Body of pancreas (tissue), 4 donors: ENCODE measurements around the gene TACC2. TPM values are rescaled to one million over a fixed set of nuclear protein-coding genes. Genes with fewer than 3 reads are reported as not detected.
A peak's percentile ranks its signal among the peaks of the same experiment; 100 is the strongest.

Experiments used
- ATAC-seq: fragments of 150-250 bp; one replicate; pipeline ENCODE4 v1.9.1; 2016
- DNase-seq, 4 donors: peaks; one replicate each; pipeline ENCODE4 v3.0.0-alpha.2; 2019
- H3K27ac ChIP-seq, 4 donors: fragments of 200-600 bp; sonication (generic); 1 replicate in 3 of 4; 2 replicates in 1 of 4; pipeline versions ENCODE4 v1.5.1 to v1.6.1; 2016 to 2019; ENCODE audit warnings: mild to moderate bottlenecking in 1 of 4, mixed read lengths in 1 of 4, moderate library complexity in 1 of 4
- H3K27me3 ChIP-seq, 2 donors: fragments of 200-600 bp; sonication (generic); one replicate each; pipeline ENCODE4 v1.6.0; 2016; ENCODE audit warnings: mild to moderate bottlenecking in 1 of 2
- H3K36me3 ChIP-seq, 2 donors: fragments of 200-600 bp; sonication (generic); replicated peaks in 1 of 2; 2 replicates each; pipeline ENCODE4 v1.5.1; 2016; ENCODE audit warnings: low read depth in 2 of 2; ENCODE audit not compliant: insufficient read depth in 1 of 2
- H3K4me1 ChIP-seq: fragments of 200-600 bp; sonication (generic); one replicate; pipeline ENCODE4 v1.6.0; 2016
- H3K4me3 ChIP-seq, 2 donors: fragments of 200-600 bp; sonication (generic); 1 replicate in 1 of 2; 2 replicates in 1 of 2; pipeline ENCODE4 v1.5.1; 2016 to 2019
- H3K9me3 ChIP-seq, 3 donors: fragments of 200-600 bp; sonication (generic); 1 replicate in 2 of 3; 2 replicates in 1 of 3; pipeline ENCODE4 v1.5.1; 2016
- POLR2A ChIP-seq, 3 donors: fragments of 450-650 bp; IDR thresholded peaks; one replicate each; pipeline ENCODE4 v1.6.1; 2016; ENCODE audit warnings: antibody characterized with exemption in 3 of 3, mild to moderate bottlenecking in 2 of 3
- WGBS, 2 donors: methylation state at CpG; one replicate each; pipeline ENCODE4 v1.1.5; 2017; 5-methylcytosine and 5-hydroxymethylcytosine counted together
- intact Hi-C: fragments of 100-400 bp; cut with DNase I; formaldehyde crosslinking; loops from one replicate; pipeline ENCODE4 v1.15.1; 2023
- total RNA-seq, 2 donors: library from RNA; depleted of rRNA; stranded (reverse); fragments of >200 nt; gene quantifications; one replicate each; pipeline ENCODE4 v1.1.0, GENCODE V29; 2016
- TF ChIP-seq, protein P1 (sequence below), 7 experiments: fragments of 450-650 bp in 4 of 7; fragments of 200-600 bp in 3 of 7; sonication (generic) in 3 of 7; IDR thresholded peaks; one replicate each; pipeline ENCODE4 v1.5.1; 2016 to 2019; ENCODE audit warnings: antibody characterized with exemption in 7 of 7

Gene TACC2
- total RNA-seq, 2 donors from 2014 or later: 29.0 to 38.7 TPM

GRCh38 chr10:121974535-121975294 lies 14.2 kb upstream of the TACC2 start, which contains the start of gene NSMCE4A:
Gene NSMCE4A (minus strand): TSS chr10:121975217. CDS start chr10:121975165, 52 bp downstream.
- H3K9me3 ChIP-seq: no peaks in the 10 kb centered on the region
- H3K4me3 ChIP-seq: peak within 1 kb of the TSS; percentile 55 to 90
- H3K36me3 ChIP-seq: no peaks in the 10 kb centered on the region
- peaks cover 38% of the 10 kb centered on the region for H3K4me1 ChIP-seq
- ATAC-seq: peak; percentile 88
- DNase-seq: peak; percentile 81 to 84 (median 82)
- H3K27ac ChIP-seq: peak within 1 kb of the TSS; percentile 86 to 98 (median 96)
- H3K27me3 ChIP-seq: no peaks in the 10 kb centered on the region
- 1% methylated on average over 95 of the region's 101 CpGs; no CpG with 5 or more reads in 1 of the 2 donors for WGBS, 2 donors
- intact Hi-C loops: no loop called here
- TF ChIP-seq POLR2A (IDR thresholded peaks at IDR 0.05): peak; percentile 72 to 79 (median 75)
- TF ChIP-seq, protein P1, sequence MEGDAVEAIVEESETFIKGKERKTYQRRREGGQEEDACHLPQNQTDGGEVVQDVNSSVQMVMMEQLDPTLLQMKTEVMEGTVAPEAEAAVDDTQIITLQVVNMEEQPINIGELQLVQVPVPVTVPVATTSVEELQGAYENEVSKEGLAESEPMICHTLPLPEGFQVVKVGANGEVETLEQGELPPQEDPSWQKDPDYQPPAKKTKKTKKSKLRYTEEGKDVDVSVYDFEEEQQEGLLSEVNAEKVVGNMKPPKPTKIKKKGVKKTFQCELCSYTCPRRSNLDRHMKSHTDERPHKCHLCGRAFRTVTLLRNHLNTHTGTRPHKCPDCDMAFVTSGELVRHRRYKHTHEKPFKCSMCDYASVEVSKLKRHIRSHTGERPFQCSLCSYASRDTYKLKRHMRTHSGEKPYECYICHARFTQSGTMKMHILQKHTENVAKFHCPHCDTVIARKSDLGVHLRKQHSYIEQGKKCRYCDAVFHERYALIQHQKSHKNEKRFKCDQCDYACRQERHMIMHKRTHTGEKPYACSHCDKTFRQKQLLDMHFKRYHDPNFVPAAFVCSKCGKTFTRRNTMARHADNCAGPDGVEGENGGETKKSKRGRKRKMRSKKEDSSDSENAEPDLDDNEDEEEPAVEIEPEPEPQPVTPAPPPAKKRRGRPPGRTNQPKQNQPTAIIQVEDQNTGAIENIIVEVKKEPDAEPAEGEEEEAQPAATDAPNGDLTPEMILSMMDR (IDR thresholded peaks at IDR 0.05): peak in 3 of 7 experiments; percentile 72 to 88 (median 81)

GRCh38 chr10:121975295-121976086 lies 13.5 kb upstream of the TACC2 start:
- intact Hi-C loops: no loop called here
- Histone ChIP-seq H3K4me1 (peaks cover 38% of the 10 kb centered on the region), H3K36me3 (no peaks in the 10 kb centered on the region), H3K9me3 (no peaks in the 10 kb centered on the region), H3K27ac (peak overlapping the region; percentile 86 to 98 (median 96)), H3K4me3 (peak overlapping the region; percentile 55 to 90), H3K27me3 (no peaks in the 10 kb centered on the region)
- DNase-seq: no peak
- TF ChIP-seq POLR2A (IDR thresholded peaks at IDR 0.05): no peak
- TF ChIP-seq, protein P1 (IDR thresholded peaks at IDR 0.05): peak in 4 of 7 experiments; percentile 51 to 63 (median 59)
- 36 to 53% methylated on average over 13 to 21 of the region's 21 CpGs for WGBS, 2 donors
- ATAC-seq: peak; percentile 13

- DNase-seq (no peak), ATAC-seq (no peak)
- Histone ChIP-seq H3K27ac (no peak overlapping the region), H3K4me1 (peaks cover 35% of the 10 kb centered on the region), H3K36me3 (no peaks in the 10 kb centered on the region), H3K9me3 (no peaks in the 10 kb centered on the region), H3K4me3 (no peak overlapping the region), H3K27me3 (no peaks in the 10 kb centered on the region)
- intact Hi-C loops: no loop called here
- WGBS, 2 donors: 87 to 92% methylated on average over 6 of the region's 6 CpGs
- TF ChIP-seq POLR2A (IDR thresholded peaks at IDR 0.05): no peak
These were observed 12.4 kb upstream of the TACC2 start for GRCh38 chr10:121976607-121977006.

DNA sequence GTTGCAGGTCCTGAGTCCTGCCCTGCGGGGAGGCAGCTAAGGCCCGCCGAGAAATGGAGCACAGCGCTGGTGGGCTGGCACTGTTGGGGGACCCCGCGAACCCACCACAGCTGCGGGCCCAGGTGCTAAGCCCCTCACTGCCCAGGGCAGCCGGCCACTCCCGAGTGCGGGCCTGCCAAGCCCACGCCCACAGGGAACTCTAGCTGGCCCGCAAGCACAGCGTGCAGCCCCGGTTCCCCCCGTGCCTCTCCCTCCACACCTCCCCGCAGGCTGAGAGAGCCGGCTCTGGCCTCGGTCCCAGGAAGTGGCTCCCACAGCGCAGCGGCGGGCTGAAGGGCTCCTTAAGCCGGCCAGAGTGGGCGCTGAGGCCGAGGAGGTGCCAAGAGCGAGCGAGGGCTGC lies 10.5 kb upstream of the TACC2 start:
- intact Hi-C loops: no loop called here
- no peak for ATAC-seq
- Histone ChIP-seq H3K4me3 (no peak overlapping the region), H3K4me1 (peaks cover 16% of the 10 kb centered on the region), H3K27me3 (no peaks in the 10 kb centered on the region), H3K9me3 (no peaks in the 10 kb centered on the region), H3K27ac (no peak overlapping the region), H3K36me3 (no peaks in the 10 kb centered on the region)
- WGBS, 2 donors: 95% methylated on average over 26 of the region's 26 CpGs; no CpG with 5 or more reads in 1 of the 2 donors
- TF ChIP-seq, protein P1 (IDR thresholded peaks at IDR 0.05): no peak
- TF ChIP-seq POLR2A (IDR thresholded peaks at IDR 0.05): no peak
- no peak for DNase-seq

DNA sequence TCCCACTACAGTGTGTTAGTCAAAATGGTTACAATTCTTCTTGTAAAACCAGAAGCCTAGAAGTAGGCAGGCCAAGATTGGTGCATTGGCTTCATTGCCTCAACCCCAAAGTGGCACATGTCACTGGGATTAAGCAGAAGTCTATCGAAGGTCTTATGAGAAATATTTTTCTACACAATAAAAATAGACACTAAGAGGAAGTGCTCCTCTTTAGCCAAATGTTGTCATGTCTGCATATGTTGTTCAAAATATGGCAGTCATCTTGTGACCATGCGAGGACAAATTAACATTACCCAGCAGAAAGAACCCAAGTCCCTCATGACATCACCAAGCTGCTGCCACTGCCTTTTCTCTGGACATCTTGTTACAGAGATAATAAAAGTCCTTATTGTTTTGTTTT lies 7.6 kb upstream of the TACC2 start:
- no peak for TF ChIP-seq POLR2A (IDR thresholded peaks at IDR 0.05)
- TF ChIP-seq, protein P1 (IDR thresholded peaks at IDR 0.05): no peak
- WGBS, 2 donors: 87 to 98% methylated on average over 2 of the region's 2 CpGs
- intact Hi-C loops: no loop called here

More for the DNA sequence above, 7.6 kb upstream of the TACC2 start:
- Histone ChIP-seq H3K27ac (no peak overlapping the region), H3K36me3 (no peaks in the 10 kb centered on the region), H3K4me1 (no peaks in the 10 kb centered on the region), H3K9me3 (peaks cover 0 to 10% (median 0%) of the 10 kb centered on the region in 3 donors), H3K4me3 (no peak overlapping the region), H3K27me3 (no peaks in the 10 kb centered on the region)
- ATAC-seq (no peak), DNase-seq (no peak)
